NT2/D1 (cell line): ENCODE measurements around the gene XRCC3.

ENCODE experiments used
- DNase-seq: peaks from one replicate; pipeline ENCODE4 v3.0.0-alpha.2; 2011; ENCODE audit warnings: low read depth, low spot score
- H3K27me3 ChIP-seq: 2 replicates; pipeline ENCODE4 v1.6.0; 2011; ENCODE audit warnings: mild to moderate bottlenecking; ENCODE audit not compliant: insufficient read length, insufficient read depth
- H3K36me3 ChIP-seq: 2 replicates; pipeline ENCODE4 v1.6.1; 2011; ENCODE audit warnings: mild to moderate bottlenecking, low read length, mixed read lengths; ENCODE audit not compliant: insufficient read depth, insufficient read length
- H3K4me1 ChIP-seq: 2 replicates; pipeline ENCODE4 v1.5.1; 2011; ENCODE audit not compliant: insufficient read depth, insufficient read length
- H3K4me3 ChIP-seq: 2 replicates; pipeline ENCODE4 v1.5.1; 2011; ENCODE audit warnings: low read depth; ENCODE audit not compliant: insufficient read length
- H3K9ac ChIP-seq: 2 replicates; pipeline ENCODE4 v1.6.0; 2011; ENCODE audit warnings: low read depth; ENCODE audit not compliant: insufficient read length
- H3K9me3 ChIP-seq: 2 replicates; pipeline ENCODE4 v1.5.1; 2011; ENCODE audit warnings: mild to moderate bottlenecking, low read length; ENCODE audit not compliant: insufficient read depth
- SUZ12 ChIP-seq: IDR thresholded peaks from 2 replicates; pipeline ENCODE4 v1.6.1; 2011; ENCODE audit not compliant: insufficient read length, insufficient read depth; ENCODE audit errors: extremely low read depth
- YY1 ChIP-seq: IDR thresholded peaks from 2 replicates; pipeline ENCODE4 v1.6.1; 2011; ENCODE audit not compliant: insufficient read length, insufficient read depth
- ZNF274 ChIP-seq: IDR thresholded peaks from 2 replicates; pipeline ENCODE4 v1.6.1; 2011; ENCODE audit warnings: mild to moderate bottlenecking, low read depth, low read length

XRCC3 gene

DNA sequence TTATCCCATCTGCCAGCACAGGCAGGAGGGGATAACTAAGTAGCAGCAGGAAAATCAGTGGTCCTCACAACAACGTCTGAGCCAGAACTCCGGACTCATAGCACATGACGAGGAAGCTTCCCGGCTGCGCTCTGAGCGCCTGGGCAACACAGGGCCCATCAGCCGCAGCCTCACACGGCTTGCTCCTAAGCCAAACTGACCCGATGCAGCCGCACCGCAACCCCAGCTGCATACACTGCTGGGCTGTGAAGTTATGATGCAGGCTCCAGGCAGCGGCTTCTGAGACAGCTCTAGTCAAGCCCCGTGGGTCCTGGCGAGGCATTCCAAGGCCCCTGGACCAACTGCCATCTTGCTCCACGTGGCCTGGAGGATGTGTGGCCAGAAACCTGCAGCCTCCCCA lies 28.4 kb upstream of the XRCC3 start:
- TF ChIP-seq YY1, result no peak
- TF ChIP-seq ZNF274, result no peak
- TF ChIP-seq SUZ12, result no peak
- H3K9ac ChIP-seq, result no peak overlapping the region
- H3K9me3 ChIP-seq, result no peaks in the 10 kb centered on the region; the same call in 1 of the 2 replicates
- DNase-seq, result no peak
- H3K27me3 ChIP-seq, result no peaks in the 10 kb centered on the region
- peaks cover 8% of the 10 kb centered on the region for H3K4me1 ChIP-seq
- no peak overlapping the region for H3K4me3 ChIP-seq
- peaks cover 5% of the 10 kb centered on the region for H3K36me3 ChIP-seq

DNA sequence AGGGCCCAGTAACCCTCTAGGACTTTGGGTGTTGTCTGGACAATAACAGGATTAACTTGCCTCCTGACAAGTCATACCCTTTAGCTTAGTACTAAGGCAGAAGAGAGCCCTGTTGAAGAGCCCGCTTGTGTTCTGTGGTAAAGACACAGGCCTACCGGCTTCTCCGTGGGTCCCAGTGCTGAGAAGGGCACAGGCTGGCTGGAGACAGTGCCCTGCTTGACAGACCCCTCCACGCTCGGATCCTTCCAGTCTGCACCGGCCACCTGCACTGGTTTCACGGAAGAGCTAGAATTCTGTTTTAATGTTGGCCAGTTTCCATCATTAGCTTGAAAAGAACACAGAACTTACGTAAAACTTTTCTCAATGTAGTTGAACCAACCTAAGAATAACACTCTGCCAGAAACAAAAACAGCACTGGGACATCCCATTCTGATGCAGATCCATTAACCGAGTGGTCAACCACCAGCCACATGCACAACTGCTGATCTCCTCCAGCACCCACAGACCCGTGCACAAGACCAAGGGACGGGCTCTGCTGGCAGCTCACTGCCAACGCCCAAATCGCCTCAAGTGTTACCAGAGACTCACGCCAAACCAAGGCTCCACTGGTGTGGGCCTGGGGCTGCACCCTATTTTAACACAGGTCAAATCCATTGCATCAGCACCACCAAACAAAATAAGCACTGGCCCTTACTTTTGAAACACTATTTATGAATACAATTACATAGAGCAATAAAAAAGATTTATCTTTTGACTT lies 27.4 kb upstream of the XRCC3 start:
- TF ChIP-seq YY1, result no peak
- no peak for TF ChIP-seq SUZ12
- no peak for TF ChIP-seq ZNF274
- no peak for DNase-seq
- peaks cover 8% of the 10 kb centered on the region for H3K4me1 ChIP-seq
- no peaks in the 10 kb centered on the region for H3K27me3 ChIP-seq
- H3K36me3 ChIP-seq, result peaks cover 6% of the 10 kb centered on the region
- no peaks in the 10 kb centered on the region; the same call in 1 of the 2 replicates for H3K9me3 ChIP-seq
- H3K9ac ChIP-seq, result no peak overlapping the region
- no peak overlapping the region for H3K4me3 ChIP-seq

DNA sequence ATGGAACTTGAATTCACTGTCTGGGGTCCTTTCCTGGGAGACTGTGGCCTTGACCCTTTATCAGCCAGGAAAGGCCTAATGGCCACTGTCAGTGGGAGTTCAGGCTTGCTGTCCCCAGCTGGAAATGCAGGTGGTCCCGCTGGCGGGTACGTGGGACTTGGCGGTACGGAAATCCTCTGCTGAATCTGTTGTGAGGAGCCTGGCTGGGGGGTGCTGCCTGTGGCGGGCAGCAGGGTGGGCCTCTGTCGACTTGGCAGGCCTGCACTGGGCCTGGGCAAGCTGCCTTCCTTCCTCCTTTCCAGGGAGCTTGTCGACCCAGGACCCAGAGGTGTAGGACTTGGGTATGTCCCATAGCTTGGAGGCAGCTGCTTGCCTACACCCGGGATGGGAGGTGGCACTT lies 26.6 kb upstream of the XRCC3 start:
- peaks cover 8% of the 10 kb centered on the region for H3K36me3 ChIP-seq
- H3K27me3 ChIP-seq, result no peaks in the 10 kb centered on the region
- no peak overlapping the region for H3K9ac ChIP-seq
- TF ChIP-seq ZNF274, result no peak
- H3K4me1 ChIP-seq, result peaks cover 8% of the 10 kb centered on the region
- H3K9me3 ChIP-seq, result no peaks in the 10 kb centered on the region; the same call in 1 of the 2 replicates
- no peak for DNase-seq
- no peak overlapping the region for H3K4me3 ChIP-seq

DNA sequence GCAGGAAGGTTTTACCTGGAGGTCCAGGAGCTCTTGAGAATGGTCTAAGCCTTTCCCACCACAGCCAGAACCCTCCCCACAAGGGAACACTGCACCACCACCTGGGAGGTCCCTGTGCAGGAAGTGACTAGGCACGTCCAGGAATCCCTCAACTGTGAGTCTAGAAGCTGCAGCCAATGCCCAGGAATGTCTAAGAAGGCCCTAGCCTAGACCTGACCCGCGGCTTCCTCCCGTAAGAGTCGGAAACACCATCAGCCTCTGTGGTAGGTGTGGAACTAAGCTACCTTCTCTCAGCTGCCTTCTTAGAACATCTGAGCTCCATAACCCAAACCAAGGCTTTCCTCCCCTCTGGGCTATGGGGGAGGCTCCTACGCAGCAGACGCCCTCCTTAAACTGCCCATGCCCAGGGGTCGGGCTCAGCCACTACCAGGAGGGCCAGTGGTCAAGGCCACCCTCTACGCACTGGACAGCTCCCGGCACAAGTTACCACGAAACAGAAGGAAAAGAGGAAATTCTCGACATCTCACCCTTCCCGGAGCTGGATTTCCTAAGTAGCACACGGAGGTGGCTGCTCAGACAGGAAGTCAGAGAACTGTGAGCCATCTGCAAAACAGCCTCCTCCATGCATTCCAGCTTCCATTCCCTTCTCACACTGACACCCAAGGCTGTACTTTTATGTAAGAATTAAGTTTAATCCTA lies 25.9 kb upstream of the XRCC3 start:
- Histone ChIP-seq H3K36me3 (peaks cover 8% of the 10 kb centered on the region), H3K9me3 (no peaks in the 10 kb centered on the region; the same call in 1 of the 2 replicates), H3K27me3 (no peaks in the 10 kb centered on the region), H3K4me3 (no peak overlapping the region), H3K4me1 (peaks cover 8% of the 10 kb centered on the region), H3K9ac (no peak overlapping the region)
- no peak for TF ChIP-seq ZNF274
- TF ChIP-seq YY1, result no peak
- no peak for TF ChIP-seq SUZ12
- no peak for DNase-seq

DNA sequence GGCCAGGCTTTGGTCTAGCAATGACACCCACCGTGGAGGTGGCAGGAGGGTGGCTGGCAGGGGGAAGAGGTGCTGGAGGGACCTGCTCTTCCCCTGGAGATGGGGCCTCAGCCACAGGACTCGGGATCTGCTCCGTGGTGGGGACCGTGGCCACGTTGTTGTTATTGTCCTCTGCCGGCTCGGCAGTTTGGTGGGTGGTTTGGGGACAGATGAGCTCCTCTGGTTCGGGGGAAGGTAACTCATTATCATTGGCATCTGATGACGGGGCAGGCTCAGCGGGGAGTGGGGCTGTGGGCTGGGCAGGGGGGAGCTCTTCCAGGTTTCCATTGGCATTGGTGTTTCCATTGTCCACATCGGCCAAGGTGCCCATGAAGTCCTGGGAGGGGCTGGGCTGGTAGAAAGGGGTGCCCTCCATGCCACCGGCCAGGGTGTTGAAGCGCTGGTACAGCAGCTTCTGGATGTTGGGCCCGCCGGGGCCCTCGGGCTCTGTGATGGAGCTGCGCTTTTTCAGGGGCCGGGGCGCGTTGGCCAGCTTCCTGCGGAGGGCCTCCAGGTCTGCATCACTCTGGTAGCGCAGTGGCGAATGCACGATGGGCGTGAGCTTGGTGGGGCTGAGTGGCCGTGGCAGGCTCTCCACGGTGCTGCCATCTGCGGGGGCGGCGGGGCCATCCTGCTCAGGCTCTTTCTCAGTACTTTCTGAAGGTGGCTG lies 24.7 kb upstream of the XRCC3 start:
- H3K27me3 ChIP-seq, result no peaks in the 10 kb centered on the region
- H3K36me3 ChIP-seq, result peaks cover 11% of the 10 kb centered on the region
- DNase-seq, result no peak
- TF ChIP-seq SUZ12, result no peak
- TF ChIP-seq YY1, result no peak
- H3K9me3 ChIP-seq, result no peaks in the 10 kb centered on the region; the same call in 1 of the 2 replicates
- H3K9ac ChIP-seq, result no peak overlapping the region
- H3K4me1 ChIP-seq, result peaks cover 13% of the 10 kb centered on the region
- H3K4me3 ChIP-seq, result no peak overlapping the region

DNA sequence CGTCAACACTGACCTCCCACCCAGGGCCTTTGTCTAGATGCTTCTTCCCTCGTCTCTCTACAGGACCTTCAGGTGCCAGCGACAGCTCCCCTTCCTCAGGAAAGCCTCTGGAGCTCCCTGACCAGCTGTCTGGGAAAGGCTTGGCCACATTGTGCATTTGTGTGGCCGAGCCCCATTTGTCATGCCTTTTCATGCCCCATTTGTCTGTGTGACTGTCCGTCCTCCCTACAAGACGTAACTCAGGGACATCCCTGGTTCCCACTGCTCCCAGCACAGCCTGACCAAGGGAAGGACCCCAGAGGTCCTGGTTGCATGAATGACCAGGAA lies 24.2 kb upstream of the XRCC3 start:
- TF ChIP-seq SUZ12 (no peak), YY1 (no peak), ZNF274 (no peak)
- H3K4me1 ChIP-seq, result peaks cover 13% of the 10 kb centered on the region
- H3K4me3 ChIP-seq, result no peak overlapping the region
- no peaks in the 10 kb centered on the region for H3K27me3 ChIP-seq
- DNase-seq, result no peak
- no peak overlapping the region for H3K9ac ChIP-seq
- peaks cover 14% of the 10 kb centered on the region for H3K36me3 ChIP-seq
- H3K9me3 ChIP-seq, result no peaks in the 10 kb centered on the region; the same call in 1 of the 2 replicates
